Hindlimb muscle (tissue), 1 donor: ENCODE results near the gene C3orf62. TPM values are rescaled to one million over a fixed set of nuclear protein-coding genes. Genes with fewer than 3 reads are reported as not detected.

Experiments used
- DNase-seq: peaks from one replicate; pipeline ENCODE4 v3.0.0-alpha.2; 2013
- polyA plus RNA-seq: library from polyadenylated mRNA; unstranded; fragments of 120-200 nt; gene quantifications from one replicate; pipeline ENCODE4 v1.2.1, GENCODE V29; 2013; ENCODE audit not compliant: insufficient read length

The C3orf62 gene
- 10.3 TPM for polyA plus RNA-seq

- peak; percentile 89 for DNase-seq
Observed at GRCh38 chr3:49276475-49277382, at the start of gene C3orf62. Gene C3orf62 (minus strand): TSS chr3:49277232. CDS start chr3:49276872, 360 bp downstream.

DNA sequence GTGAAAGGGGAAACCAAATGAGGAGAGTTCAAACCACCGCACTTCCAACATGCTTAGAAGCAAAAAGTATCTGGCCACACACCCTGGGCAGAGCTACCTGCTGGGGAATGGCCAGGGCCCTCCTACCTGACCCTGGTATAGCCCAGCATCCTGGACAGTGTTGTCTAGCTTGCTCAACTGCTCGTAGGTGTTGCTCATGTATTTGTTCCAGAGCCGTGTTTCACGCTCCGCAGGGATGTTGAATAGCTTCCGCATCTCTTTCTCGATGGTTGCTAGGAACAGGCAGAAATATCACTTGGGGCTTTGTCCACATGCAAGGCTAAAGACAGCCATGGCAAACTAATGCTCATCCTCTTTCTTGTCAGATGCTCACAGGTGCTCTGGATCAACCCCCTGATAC lies 47.7 kb upstream of the C3orf62 start:
- no peak for DNase-seq

- no peak for DNase-seq
Observed at GRCh38 chr3:49316696-49317457, 39.8 kb upstream of the C3orf62 start.

- DNase-seq, result no peak
Observed at GRCh38 chr3:49313896-49314688, 37.1 kb upstream of the C3orf62 start.

DNA sequence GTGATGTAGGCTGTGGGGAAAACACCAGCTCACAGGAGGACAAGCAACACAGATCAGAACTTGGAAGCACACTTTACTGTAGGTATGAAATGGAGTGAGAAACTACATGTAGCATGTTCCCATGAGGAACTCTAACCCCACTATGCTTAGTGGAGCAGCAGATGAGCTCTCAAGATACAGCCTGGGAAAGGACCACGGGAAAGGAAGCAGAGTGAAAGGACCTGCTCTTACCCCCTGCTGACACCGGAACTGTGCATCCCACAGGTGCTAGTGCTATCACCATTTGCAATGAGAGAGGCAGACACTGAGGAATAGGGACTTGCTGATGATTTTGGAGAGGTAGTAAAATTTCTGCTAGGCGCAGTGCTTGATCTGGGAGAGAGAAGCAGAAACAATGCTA lies 34.3 kb upstream of the C3orf62 start:
- DNase-seq, result no peak

DNA sequence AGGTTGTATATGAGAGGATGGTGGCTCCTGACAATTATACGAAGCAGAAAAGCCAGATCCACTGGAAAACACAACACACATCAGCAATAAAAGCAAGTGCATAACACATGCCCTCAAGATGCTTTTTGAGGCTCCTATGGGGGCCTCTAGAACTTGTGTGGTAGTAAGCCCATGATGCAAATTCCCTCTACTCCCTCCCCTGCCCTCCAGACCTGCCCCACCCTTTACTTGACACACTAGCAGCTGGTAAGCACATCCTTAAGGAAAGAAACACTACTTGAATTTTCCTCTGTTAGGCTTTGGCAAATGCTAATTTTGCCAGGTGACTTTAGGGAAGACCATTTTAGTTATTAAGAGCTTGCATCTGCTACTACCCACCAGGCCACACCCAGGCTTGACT lies 33.6 kb upstream of the C3orf62 start:
- DNase-seq, result no peak

DNA sequence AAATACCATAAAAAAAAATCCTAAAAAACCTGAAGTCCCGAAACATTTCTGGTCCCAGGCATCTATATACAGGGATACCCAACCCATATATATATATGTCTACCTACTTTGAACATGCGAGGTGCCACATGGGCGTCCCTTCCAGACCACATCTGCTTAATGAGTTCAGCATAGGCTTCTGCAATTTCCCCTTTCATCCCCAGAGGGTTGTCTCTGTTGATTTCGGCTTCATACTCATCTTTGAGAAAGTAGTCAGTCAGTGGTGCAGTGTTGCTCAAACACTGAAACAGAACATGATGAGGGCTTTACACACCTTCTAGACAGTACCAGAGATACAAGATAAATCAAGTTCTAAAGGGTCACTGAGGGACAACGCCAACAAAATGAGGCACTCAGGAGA lies 28.6 kb upstream of the C3orf62 start:
- DNase-seq, result no peak

- DNase-seq, result no peak
Observed at GRCh38 chr3:49302613-49303012, 25.6 kb upstream of the C3orf62 start.

- DNase-seq, result no peak
Observed at GRCh38 chr3:49300595-49300994, 23.6 kb upstream of the C3orf62 start.

- no peak for DNase-seq
Observed at GRCh38 chr3:49298511-49298910, 21.5 kb upstream of the C3orf62 start.

GRCh38 chr3:49296781-49297411 lies 19.9 kb upstream of the C3orf62 start:
- peak; percentile 50 for DNase-seq

DNA sequence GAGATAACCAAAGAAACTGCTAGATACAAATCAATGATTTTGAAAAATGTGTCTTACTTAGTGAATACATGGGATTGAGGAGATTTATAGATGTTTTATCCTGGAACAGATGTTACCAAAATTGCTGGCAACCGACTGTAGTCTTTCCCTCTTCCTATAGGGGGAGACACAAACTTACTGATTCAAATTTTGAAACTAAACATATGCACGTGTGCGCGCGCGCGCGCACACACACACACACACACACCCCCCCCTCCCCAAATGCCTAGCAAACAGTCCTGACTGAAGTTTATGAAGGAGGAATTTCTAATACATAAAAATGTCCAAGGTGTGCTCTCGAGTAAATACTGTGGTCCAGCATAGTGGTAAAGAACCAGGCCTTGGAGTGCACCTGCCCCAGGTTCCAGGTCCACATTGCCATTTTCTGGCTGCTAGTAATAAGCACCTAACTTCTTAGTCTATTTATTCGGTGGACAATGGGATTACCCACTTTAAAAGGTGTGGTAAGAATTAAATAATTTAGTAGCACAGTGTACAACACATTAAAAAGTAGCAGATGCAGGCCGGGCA lies 18.5 kb upstream of the C3orf62 start:
- DNase-seq, result no peak

- DNase-seq, result no peak
Observed at GRCh38 chr3:49294343-49294742, 17.3 kb upstream of the C3orf62 start.

DNA sequence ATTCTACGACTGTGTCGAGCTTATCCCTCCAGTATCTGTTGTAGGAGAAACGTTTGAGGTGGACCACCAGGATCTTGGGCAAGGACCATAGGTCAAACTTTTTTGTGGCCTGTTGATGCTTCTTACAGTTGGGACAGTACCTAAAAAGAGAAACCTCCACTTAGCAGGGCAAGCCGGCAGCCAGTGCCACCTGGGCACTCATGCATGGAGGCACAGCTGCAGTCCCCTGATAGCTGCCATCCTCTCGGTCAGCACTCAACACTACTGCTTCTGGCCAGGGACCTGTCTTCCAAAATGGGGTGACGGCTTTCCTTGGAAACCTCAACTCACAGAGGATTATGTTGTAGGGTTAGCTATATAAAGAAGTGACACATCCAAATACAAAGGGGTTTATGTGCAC lies 7.0 kb upstream of the C3orf62 start:
- no peak for DNase-seq

GRCh38 chr3:49279376-49279775 lies 2.3 kb upstream of the C3orf62 start:
- no peak for DNase-seq

DNA sequence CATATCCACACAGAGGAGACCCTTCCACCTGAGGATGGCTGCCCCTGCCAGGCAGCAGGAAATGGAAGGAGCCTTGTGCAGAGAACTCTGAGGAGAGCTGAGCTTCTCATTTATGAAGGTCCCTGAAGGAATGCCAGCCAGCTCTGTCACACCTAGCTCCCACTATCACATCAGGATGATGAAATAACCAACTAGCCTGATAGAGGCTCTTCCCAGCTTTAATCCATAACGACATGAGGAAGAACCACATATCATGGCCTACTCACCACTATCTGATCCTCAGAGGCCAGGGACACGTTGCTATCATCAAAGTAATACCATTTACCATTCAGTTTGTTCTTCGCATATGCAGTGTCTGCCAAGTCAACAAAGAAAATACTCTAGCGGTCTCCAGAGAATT lies 1.5 kb upstream of the C3orf62 start:
- DNase-seq, result no peak

GRCh38 chr3:49277383-49277775 lies 347 bp upstream of the C3orf62 start:
- no peak for DNase-seq

DNA sequence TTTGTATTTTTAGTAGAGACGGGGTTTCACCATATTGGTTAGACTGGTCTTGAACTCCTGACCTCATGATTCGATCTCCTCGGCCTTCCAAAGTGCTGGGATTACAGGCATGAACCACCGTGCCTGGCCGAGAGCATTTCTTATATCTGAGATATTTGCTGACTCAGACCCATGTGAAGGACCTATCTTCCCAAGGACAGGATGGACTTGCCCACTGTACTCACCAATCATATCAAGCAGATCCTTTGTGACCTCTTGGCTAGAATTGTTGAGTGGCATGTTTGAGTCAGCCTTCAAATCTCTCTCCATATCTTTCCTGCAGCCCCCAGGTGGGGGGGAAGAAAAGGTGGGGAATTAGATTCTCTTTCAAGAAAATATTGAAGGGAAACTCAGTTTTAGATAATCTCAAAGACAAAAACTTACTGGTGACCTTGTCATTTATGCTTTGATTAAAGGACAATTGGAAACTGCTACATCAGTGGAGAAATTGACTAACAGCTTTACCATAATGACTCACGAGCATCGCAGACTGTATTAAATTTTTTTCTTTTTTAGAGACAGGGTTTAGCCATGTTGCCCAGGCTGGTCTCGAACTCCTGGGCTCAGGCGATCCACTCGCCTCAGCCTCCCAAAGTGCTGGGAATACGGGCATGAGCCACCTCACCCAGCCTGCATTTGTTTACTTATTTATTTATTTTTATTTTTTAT lies 3.1 kb downstream of the C3orf62 start:
- DNase-seq, result no peak

DNA sequence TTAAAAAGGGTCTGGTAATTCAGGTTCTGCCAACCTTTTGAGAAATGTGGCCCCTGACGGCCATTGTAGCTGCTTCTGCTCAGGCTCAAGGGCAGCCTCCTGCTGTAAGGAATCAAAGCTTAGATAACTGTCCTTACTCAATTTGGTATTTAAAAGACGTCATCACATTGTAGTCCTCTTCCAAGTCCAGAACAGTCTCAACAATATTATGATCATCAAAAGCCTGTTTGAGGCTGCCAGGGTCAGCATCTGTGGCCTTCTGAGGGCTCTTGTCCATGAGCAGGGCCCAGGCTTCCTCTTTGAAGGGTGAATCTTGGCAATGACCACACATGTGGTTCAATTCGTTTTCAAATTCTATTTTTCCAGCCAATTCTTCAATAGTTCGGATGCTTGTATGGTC lies 6.0 kb downstream of the C3orf62 start:
- DNase-seq, result no peak

DNA sequence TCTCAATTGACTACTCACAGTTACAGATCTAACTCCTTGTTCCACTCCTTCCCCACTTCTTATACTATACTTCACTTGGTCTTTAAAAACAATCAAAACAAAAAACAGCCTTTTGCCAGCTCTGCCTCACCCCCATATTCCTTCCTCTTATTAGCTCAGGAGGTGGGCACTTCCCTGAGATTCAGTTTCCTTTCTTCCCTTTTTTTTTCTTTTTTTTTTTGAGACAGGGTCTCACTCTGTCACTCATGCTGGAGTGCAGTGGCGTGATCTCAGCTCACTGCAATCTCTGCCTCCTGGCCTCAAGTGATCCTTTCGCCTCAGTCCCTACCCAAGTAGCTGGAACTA lies 6.9 kb downstream of the C3orf62 start:
- DNase-seq, result no peak

DNA sequence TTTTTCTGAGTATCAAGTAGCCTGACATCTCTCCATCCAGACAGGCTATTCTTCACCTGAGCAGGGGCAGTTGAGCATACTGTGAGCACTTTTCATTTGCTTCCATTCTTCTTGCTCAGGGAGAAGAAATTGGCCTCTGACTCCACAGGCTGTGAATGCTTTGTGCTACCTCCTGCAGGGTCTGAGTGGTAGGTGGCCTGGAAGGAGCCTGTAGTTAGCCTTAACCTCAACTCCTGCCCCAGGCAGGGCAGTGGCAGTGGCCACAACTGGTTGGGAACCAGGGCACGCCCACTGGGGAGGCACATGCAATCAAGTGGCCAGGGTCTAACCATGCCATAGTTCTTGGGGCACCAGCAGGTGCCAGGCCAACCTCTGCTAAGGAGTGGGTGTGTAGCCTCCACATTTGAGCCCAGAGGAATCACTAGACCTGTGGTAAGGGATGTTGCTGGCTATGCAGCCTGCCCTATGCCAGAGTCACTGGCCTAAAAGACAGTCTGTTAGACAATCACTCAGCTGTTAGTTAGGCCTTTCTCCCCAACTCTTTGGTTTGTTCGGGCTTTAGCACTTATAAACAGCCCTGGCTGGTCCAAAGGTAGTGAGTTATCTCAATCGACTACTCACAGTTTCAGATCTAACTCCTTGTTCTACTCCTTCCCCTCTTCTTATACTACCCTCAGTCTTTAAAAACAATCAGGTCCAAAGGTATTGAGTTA lies 7.4 kb downstream of the C3orf62 start:
- DNase-seq, result no peak
